ENCODE measurements around the gene DRAP1. TPM values are rescaled to one million over a fixed set of nuclear protein-coding genes. Genes with fewer than 3 reads are reported as not detected.

The DRAP1 gene
- total and polyA plus RNA-seq, 9 of the 15 experiments (the other 6 are each of a cell fraction or from before 2014, with no cell fraction given): 9.6 to 200 (median 92.9) TPM

DNA sequence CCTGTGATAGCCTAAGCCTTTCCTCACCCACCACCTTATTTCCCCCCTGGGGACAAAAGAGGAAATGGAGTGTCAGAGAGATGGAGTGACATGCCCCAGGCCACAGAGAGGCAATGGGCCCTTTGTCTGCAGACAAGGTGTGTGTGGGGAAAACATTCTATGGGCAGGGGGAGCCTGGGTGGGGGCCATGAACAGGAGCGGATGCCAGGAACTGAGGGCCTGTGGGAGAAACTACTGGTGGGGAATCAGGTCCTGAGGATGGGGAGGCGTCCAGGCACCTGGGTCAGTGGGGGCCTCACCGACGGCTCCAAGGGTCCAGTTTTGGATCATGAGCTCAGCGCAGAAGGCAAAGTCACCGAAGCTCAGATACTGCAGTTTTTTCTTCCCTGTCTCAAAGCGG is 34.0 kb upstream of the DRAP1 start (continued):
- TF ChIP-seq, protein P1, sequence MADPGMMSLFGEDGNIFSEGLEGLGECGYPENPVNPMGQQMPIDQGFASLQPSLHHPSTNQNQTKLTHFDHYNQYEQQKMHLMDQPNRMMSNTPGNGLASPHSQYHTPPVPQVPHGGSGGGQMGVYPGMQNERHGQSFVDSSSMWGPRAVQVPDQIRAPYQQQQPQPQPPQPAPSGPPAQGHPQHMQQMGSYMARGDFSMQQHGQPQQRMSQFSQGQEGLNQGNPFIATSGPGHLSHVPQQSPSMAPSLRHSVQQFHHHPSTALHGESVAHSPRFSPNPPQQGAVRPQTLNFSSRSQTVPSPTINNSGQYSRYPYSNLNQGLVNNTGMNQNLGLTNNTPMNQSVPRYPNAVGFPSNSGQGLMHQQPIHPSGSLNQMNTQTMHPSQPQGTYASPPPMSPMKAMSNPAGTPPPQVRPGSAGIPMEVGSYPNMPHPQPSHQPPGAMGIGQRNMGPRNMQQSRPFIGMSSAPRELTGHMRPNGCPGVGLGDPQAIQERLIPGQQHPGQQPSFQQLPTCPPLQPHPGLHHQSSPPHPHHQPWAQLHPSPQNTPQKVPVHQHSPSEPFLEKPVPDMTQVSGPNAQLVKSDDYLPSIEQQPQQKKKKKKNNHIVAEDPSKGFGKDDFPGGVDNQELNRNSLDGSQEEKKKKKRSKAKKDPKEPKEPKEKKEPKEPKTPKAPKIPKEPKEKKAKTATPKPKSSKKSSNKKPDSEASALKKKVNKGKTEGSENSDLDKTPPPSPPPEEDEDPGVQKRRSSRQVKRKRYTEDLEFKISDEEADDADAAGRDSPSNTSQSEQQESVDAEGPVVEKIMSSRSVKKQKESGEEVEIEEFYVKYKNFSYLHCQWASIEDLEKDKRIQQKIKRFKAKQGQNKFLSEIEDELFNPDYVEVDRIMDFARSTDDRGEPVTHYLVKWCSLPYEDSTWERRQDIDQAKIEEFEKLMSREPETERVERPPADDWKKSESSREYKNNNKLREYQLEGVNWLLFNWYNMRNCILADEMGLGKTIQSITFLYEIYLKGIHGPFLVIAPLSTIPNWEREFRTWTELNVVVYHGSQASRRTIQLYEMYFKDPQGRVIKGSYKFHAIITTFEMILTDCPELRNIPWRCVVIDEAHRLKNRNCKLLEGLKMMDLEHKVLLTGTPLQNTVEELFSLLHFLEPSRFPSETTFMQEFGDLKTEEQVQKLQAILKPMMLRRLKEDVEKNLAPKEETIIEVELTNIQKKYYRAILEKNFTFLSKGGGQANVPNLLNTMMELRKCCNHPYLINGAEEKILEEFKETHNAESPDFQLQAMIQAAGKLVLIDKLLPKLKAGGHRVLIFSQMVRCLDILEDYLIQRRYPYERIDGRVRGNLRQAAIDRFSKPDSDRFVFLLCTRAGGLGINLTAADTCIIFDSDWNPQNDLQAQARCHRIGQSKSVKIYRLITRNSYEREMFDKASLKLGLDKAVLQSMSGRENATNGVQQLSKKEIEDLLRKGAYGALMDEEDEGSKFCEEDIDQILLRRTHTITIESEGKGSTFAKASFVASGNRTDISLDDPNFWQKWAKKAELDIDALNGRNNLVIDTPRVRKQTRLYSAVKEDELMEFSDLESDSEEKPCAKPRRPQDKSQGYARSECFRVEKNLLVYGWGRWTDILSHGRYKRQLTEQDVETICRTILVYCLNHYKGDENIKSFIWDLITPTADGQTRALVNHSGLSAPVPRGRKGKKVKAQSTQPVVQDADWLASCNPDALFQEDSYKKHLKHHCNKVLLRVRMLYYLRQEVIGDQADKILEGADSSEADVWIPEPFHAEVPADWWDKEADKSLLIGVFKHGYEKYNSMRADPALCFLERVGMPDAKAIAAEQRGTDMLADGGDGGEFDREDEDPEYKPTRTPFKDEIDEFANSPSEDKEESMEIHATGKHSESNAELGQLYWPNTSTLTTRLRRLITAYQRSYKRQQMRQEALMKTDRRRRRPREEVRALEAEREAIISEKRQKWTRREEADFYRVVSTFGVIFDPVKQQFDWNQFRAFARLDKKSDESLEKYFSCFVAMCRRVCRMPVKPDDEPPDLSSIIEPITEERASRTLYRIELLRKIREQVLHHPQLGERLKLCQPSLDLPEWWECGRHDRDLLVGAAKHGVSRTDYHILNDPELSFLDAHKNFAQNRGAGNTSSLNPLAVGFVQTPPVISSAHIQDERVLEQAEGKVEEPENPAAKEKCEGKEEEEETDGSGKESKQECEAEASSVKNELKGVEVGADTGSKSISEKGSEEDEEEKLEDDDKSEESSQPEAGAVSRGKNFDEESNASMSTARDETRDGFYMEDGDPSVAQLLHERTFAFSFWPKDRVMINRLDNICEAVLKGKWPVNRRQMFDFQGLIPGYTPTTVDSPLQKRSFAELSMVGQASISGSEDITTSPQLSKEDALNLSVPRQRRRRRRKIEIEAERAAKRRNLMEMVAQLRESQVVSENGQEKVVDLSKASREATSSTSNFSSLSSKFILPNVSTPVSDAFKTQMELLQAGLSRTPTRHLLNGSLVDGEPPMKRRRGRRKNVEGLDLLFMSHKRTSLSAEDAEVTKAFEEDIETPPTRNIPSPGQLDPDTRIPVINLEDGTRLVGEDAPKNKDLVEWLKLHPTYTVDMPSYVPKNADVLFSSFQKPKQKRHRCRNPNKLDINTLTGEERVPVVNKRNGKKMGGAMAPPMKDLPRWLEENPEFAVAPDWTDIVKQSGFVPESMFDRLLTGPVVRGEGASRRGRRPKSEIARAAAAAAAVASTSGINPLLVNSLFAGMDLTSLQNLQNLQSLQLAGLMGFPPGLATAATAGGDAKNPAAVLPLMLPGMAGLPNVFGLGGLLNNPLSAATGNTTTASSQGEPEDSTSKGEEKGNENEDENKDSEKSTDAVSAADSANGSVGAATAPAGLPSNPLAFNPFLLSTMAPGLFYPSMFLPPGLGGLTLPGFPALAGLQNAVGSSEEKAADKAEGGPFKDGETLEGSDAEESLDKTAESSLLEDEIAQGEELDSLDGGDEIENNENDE (IDR thresholded peaks at IDR 0.05; ENCODE audit: low read depth, low read length): no peak
- TF ChIP-seq, protein P2, sequence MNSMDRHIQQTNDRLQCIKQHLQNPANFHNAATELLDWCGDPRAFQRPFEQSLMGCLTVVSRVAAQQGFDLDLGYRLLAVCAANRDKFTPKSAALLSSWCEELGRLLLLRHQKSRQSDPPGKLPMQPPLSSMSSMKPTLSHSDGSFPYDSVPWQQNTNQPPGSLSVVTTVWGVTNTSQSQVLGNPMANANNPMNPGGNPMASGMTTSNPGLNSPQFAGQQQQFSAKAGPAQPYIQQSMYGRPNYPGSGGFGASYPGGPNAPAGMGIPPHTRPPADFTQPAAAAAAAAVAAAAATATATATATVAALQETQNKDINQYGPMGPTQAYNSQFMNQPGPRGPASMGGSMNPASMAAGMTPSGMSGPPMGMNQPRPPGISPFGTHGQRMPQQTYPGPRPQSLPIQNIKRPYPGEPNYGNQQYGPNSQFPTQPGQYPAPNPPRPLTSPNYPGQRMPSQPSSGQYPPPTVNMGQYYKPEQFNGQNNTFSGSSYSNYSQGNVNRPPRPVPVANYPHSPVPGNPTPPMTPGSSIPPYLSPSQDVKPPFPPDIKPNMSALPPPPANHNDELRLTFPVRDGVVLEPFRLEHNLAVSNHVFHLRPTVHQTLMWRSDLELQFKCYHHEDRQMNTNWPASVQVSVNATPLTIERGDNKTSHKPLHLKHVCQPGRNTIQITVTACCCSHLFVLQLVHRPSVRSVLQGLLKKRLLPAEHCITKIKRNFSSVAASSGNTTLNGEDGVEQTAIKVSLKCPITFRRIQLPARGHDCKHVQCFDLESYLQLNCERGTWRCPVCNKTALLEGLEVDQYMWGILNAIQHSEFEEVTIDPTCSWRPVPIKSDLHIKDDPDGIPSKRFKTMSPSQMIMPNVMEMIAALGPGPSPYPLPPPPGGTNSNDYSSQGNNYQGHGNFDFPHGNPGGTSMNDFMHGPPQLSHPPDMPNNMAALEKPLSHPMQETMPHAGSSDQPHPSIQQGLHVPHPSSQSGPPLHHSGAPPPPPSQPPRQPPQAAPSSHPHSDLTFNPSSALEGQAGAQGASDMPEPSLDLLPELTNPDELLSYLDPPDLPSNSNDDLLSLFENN (IDR thresholded peaks at IDR 0.05; ENCODE audit: low read depth in 2 of 2, low read length in 2 of 2): no peak
- TF ChIP-seq, protein P3, sequence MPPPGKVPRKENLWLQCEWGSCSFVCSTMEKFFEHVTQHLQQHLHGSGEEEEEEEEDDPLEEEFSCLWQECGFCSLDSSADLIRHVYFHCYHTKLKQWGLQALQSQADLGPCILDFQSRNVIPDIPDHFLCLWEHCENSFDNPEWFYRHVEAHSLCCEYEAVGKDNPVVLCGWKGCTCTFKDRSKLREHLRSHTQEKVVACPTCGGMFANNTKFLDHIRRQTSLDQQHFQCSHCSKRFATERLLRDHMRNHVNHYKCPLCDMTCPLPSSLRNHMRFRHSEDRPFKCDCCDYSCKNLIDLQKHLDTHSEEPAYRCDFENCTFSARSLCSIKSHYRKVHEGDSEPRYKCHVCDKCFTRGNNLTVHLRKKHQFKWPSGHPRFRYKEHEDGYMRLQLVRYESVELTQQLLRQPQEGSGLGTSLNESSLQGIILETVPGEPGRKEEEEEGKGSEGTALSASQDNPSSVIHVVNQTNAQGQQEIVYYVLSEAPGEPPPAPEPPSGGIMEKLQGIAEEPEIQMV (tag; conservative IDR thresholded peaks at IDR 0.05; ENCODE audit: low read depth): no peak
- TF ChIP-seq HOXB6 (CRISPR knock-in tag; IDR thresholded peaks at IDR 0.05; ENCODE audit: borderline replicate concordance) (no peak), ZNF444 (CRISPR knock-in tag; IDR thresholded peaks at IDR 0.05) (no peak), ZNF146 (CRISPR knock-in tag; IDR thresholded peaks at IDR 0.05; ENCODE audit: unreplicated experiment) (no peak), HCFC1 (IDR thresholded peaks at IDR 0.05; ENCODE audit: low read depth, low read length) (no peak), SPI1 (IDR thresholded peaks at IDR 0.05; ENCODE audit: borderline replicate concordance, low read depth, low read length) (0 out of 2 replicates have a peak, but pooled peaks have one; percentile 4), MCM3 (IDR thresholded peaks at IDR 0.05) (no peak), SNRNP70 (optimal IDR thresholded peaks at IDR 0.05; ENCODE audit: low read depth, low read length) (no peak), ESRRA (IDR thresholded peaks at IDR 0.05; ENCODE audit: borderline replicate concordance, low read depth) (no peak), HSF4 (CRISPR knock-in tag; IDR thresholded peaks at IDR 0.05; ENCODE audit: borderline replicate concordance) (no peak)
